ENCODE results near the gene ZNF57.
A peak's percentile ranks its signal among the peaks of the same experiment; 100 is the strongest.

Gene ZNF57

GRCh38 chr19:2944403-2944774, 43.7 kb downstream of the ZNF57 start:
- no peak for TF ChIP-seq CTCF (IDR thresholded peaks at IDR 0.05)
- H3K4me3 ChIP-seq (ENCODE audit: low read depth in 1 of 2, low read length in 1 of 2) = peak overlapping the region; percentile 73 to 88
- H3K36me3 ChIP-seq = no peaks in the 10 kb centered on the region
- H3K27me3 ChIP-seq = no peaks in the 10 kb centered on the region
- peaks cover 5% of the 10 kb centered on the region for H3K9me3 ChIP-seq
- H3K4me1 ChIP-seq (ENCODE audit: control insufficient read depth in 1 of 2, insufficient read depth in 1 of 2, low read depth in 1 of 2, low read length in 1 of 2) = peaks cover 27 to 28% of the 10 kb centered on the region in 2 experiments
- H3K27ac ChIP-seq = peak overlapping the region; percentile 66

GRCh38 chr19:2944775-2945574, 44.2 kb downstream of the ZNF57 start, which contains the start of gene ZNF77:
Gene ZNF77, minus strand, starts transcription at chr19:2944971. Its CDS starts 131 bp downstream, at chr19:2944840.
- H3K4me1 ChIP-seq (ENCODE audit: control insufficient read depth in 1 of 2, insufficient read depth in 1 of 2, low read depth in 1 of 2, low read length in 1 of 2) = peaks cover 33% of the 10 kb centered on the region in 2 experiments
- peaks cover 5% of the 10 kb centered on the region for H3K9me3 ChIP-seq
- H3K4me3 ChIP-seq (ENCODE audit: low read depth in 1 of 2, low read length in 1 of 2) = peak within 1 kb of the TSS; percentile 73 to 88
- H3K27ac ChIP-seq = peak within 1 kb of the TSS; percentile 66
- H3K27me3 ChIP-seq = no peaks in the 10 kb centered on the region
- TF ChIP-seq CTCF (IDR thresholded peaks at IDR 0.05) = peak; percentile 22
- H3K36me3 ChIP-seq = no peaks in the 10 kb centered on the region

DNA sequence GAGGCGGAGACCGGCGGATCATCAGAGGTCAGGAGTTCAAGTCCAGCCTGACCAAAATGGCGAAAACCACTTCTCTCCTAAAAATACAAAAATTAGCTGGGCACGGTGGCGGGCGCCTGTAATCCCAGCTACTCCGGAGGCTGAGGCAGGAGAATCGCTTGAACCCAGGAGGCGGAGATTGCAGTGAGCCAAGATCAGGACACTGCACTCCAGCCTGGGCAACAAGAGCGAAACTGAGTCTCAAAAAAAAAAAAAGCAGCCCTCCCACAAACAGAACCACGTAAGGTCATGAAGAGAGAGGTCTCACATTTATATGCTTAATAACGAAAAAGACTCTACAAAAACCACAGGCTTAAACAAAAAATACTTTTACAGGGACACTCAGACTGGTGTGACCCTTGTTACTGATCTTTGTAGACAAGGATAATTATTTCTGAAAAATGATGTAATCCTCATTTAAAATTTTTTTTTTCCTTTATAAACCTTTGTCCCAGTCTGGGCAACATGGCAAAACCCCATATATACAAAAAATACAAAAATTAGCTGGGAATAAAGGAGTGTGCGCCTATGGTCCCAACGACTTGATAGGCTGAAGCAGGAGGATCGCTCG, 45.0 kb downstream of the ZNF57 start:
- H3K36me3 ChIP-seq = no peaks in the 10 kb centered on the region
- no peak for TF ChIP-seq CTCF (IDR thresholded peaks at IDR 0.05)
- H3K4me1 ChIP-seq (ENCODE audit: control insufficient read depth in 1 of 2, insufficient read depth in 1 of 2, low read depth in 1 of 2, low read length in 1 of 2) = peaks cover 36 to 38% of the 10 kb centered on the region in 2 experiments

GRCh38 chr19:2949939-2950285, 49.2 kb downstream of the ZNF57 start:
- no peaks in the 10 kb centered on the region for H3K27me3 ChIP-seq
- no peak for TF ChIP-seq CTCF (IDR thresholded peaks at IDR 0.05)
- peaks cover 21% of the 10 kb centered on the region in 2 experiments for H3K4me1 ChIP-seq (ENCODE audit: control insufficient read depth in 1 of 2, insufficient read depth in 1 of 2, low read depth in 1 of 2, low read length in 1 of 2)
- H3K4me3 ChIP-seq (ENCODE audit: low read depth in 1 of 2, low read length in 1 of 2) = peak overlapping the region; percentile 80 to 89
- peak overlapping the region; percentile 97 for H3K27ac ChIP-seq
- H3K36me3 ChIP-seq = no peaks in the 10 kb centered on the region
- peaks cover 5% of the 10 kb centered on the region for H3K9me3 ChIP-seq

More for the DNA sequence above, 45.0 kb downstream of the ZNF57 start:
- no peaks in the 10 kb centered on the region for H3K27me3 ChIP-seq
- peak overlapping the region; percentile 66 for H3K27ac ChIP-seq
- H3K9me3 ChIP-seq = peaks cover 5% of the 10 kb centered on the region
- H3K4me3 ChIP-seq (ENCODE audit: low read depth in 1 of 2, low read length in 1 of 2) = peak overlapping the region; percentile 73 to 88

DNA sequence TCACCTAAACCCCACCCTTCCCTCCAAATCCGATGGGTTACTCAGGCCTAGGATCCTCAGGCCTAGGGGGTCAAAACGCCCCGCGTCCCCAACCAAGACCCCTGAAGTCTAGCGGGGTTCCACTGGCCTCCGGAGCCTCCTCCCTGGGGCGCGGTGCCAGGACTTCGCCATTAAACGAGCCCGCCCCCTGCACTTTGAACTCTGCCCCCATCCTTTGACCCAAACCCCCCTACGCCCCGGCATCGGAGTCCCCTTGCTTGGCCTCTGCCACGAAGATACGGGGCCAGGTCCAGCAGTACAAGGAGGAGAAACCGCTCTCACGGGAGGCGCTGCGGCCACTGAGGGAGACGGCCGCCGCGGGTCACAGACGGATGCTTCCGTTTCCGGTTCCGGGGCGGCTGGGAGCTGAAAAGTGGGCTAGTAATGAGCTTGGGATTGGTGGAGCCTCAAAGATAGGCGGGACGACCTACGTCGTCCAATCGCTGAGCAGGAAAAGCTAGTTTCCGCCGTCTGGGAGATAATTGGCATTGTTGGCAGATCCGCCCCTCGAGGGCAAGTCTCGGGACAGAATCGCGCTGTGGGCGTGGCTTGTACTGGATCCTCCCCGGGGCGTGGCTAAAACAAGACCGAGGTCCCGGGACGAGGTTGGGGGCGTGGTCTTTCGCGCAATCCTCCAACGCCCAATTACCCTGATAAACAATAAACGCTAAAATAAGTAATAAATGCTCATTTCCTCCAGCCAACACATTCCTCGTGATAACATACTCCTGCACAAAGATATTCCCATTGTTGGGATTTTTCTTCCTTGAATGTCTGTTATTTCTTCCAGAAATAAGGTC, 49.8 kb downstream of the ZNF57 start:
- Histone ChIP-seq H3K27me3 (no peaks in the 10 kb centered on the region), H3K9me3 (no peaks in the 10 kb centered on the region), H3K27ac (peak overlapping the region; percentile 97), H3K4me1 (ENCODE audit: control insufficient read depth in 1 of 2, insufficient read depth in 1 of 2, low read depth in 1 of 2, low read length in 1 of 2) (peaks cover 15% of the 10 kb centered on the region in 2 experiments), H3K36me3 (no peaks in the 10 kb centered on the region), H3K4me3 (ENCODE audit: low read depth in 1 of 2, low read length in 1 of 2) (peak overlapping the region; percentile 80 to 89)
- no peak for TF ChIP-seq CTCF (IDR thresholded peaks at IDR 0.05)
